Neural cell (in vitro differentiated cells): ENCODE results near the gene FMN2. TPM values are rescaled to one million over a fixed set of nuclear protein-coding genes. Genes with fewer than 3 reads are reported as not detected.

Source experiments
- H2AFZ ChIP-seq: fragments of 200-600, 300-800 bp; sonication (generic), shearing (Covaris generic); 2 replicates; pipeline ENCODE4 v1.6.0; 2014; ENCODE audit warnings: low read depth, mild to moderate bottlenecking, antibody characterized with exemption, low read length, moderate library complexity
- H3F3A ChIP-seq: fragments of 200-600 bp; shearing (Covaris generic); 2 replicates; pipeline ENCODE4 v1.6.1; 2016; ENCODE audit warnings: mild to moderate bottlenecking, moderate library complexity, mixed read lengths, antibody characterized with exemption, low read length; ENCODE audit not compliant: insufficient read depth, poor library complexity, severe bottlenecking
- H3K27ac ChIP-seq: fragments of 200-600, 300-800 bp; sonication (generic), shearing (Covaris generic); 2 replicates; pipeline ENCODE4 v1.5.1; 2014; ENCODE audit warnings: mild to moderate bottlenecking, low read length, moderate library complexity
- H3K27me3 ChIP-seq: fragments of 300-800, 200-600 bp; sonication (generic), shearing (Covaris generic); 2 replicates; pipeline ENCODE4 v1.6.0; 2014; ENCODE audit warnings: mild to moderate bottlenecking, low read depth, low read length, moderate library complexity; ENCODE audit not compliant: insufficient read depth
- H3K36me3 ChIP-seq: fragments of 300-800, 200-600 bp; sonication (generic), shearing (Covaris generic); 2 replicates; pipeline ENCODE4 v1.5.1; 2014; ENCODE audit warnings: mild to moderate bottlenecking, antibody characterized with exemption, low read length, moderate library complexity; ENCODE audit not compliant: insufficient read depth
- H3K4me2 ChIP-seq: fragments of 300-800, 200-600 bp; sonication (generic), shearing (Covaris generic); 2 replicates; pipeline ENCODE4 v1.6.0; 2014; ENCODE audit warnings: mild to moderate bottlenecking, low read length
- H3K4me3 ChIP-seq: fragments of 300-800, 200-600 bp; sonication (generic), shearing (Covaris generic); 2 replicates; pipeline ENCODE4 v1.5.1; 2014; ENCODE audit warnings: mild to moderate bottlenecking, low read length, moderate library complexity
- H3K79me2 ChIP-seq: fragments of 200-600 bp; shearing (Covaris generic); replicated peaks from 2 replicates; pipeline ENCODE4 v1.6.0; 2014; ENCODE audit warnings: mild to moderate bottlenecking, low read length, moderate library complexity; ENCODE audit not compliant: insufficient read depth
- H3K9ac ChIP-seq: fragments of 300-800, 200-600 bp; sonication (generic), shearing (Covaris generic); 2 replicates; pipeline ENCODE4 v1.6.1; 2016; ENCODE audit warnings: mild to moderate bottlenecking, low read length, mixed read lengths
- H3K9me2 ChIP-seq: fragments of 200-600 bp; shearing (Covaris generic); 2 replicates; pipeline ENCODE4 v1.6.1; 2016; ENCODE audit warnings: mild to moderate bottlenecking, low read length, mixed read lengths; ENCODE audit not compliant: insufficient read depth
- H3K9me3 ChIP-seq: fragments of 200-600, 300-800 bp; sonication (generic), shearing (Covaris generic); 2 replicates; pipeline ENCODE4 v1.6.1; 2016; ENCODE audit warnings: mild to moderate bottlenecking, mixed run types, low read length, moderate library complexity, mixed read lengths
- H4K20me1 ChIP-seq: fragments of 200-600 bp; shearing (Covaris generic); 2 replicates; pipeline ENCODE4 v1.6.1; 2016; ENCODE audit warnings: mild to moderate bottlenecking, mixed run types; ENCODE audit not compliant: insufficient read depth
- EP300 ChIP-seq: fragments of 450-650 bp; conservative IDR thresholded peaks from 2 replicates; pipeline ENCODE4 v1.6.1; 2014; ENCODE audit warnings: antibody characterized with exemption, mild to moderate bottlenecking, moderate library complexity; ENCODE audit not compliant: poor library complexity, severe bottlenecking
- EZH2 ChIP-seq: fragments of 200-600, 300-800 bp; shearing (Covaris generic), sonication (generic); IDR thresholded peaks from 2 replicates; pipeline ENCODE4 v1.6.1; 2014; ENCODE audit warnings: antibody characterized with exemption, low read length, borderline replicate concordance, mild to moderate bottlenecking; ENCODE audit not compliant: insufficient read depth, poor library complexity, severe bottlenecking
- MXI1 ChIP-seq: fragments of 450-650 bp; conservative IDR thresholded peaks from 2 replicates; pipeline ENCODE4 v1.6.1; 2014; ENCODE audit warnings: antibody characterized with exemption, mild to moderate bottlenecking; ENCODE audit not compliant: poor library complexity, severe bottlenecking
- POLR2AphosphoS5 ChIP-seq: IDR thresholded peaks from 2 replicates; pipeline ENCODE4 v1.6.1; 2012
- RAD21 ChIP-seq: fragments of 450-650 bp; conservative IDR thresholded peaks from 2 replicates; pipeline ENCODE4 v1.6.1; 2014; ENCODE audit warnings: antibody characterized with exemption, mild to moderate bottlenecking, moderate library complexity
- SMC3 ChIP-seq: fragments of 450-650 bp; conservative IDR thresholded peaks from 2 replicates; pipeline ENCODE4 v1.6.1; 2014; ENCODE audit warnings: antibody characterized with exemption, mild to moderate bottlenecking, moderate library complexity; ENCODE audit not compliant: poor library complexity
- TAF1 ChIP-seq: IDR thresholded peaks from 2 replicates; pipeline ENCODE4 v1.6.1; 2012; ENCODE audit warnings: low read depth
- polyA plus RNA-seq: library from polyadenylated mRNA; depleted of rRNA; stranded (reverse); fragments of >200 nt; gene quantifications from 2 replicates; pipeline ENCODE4 v1.2.3, GENCODE V29; 2014
- TF ChIP-seq, protein P1 (sequence below): IDR thresholded peaks from 2 replicates; pipeline ENCODE4 v1.6.1; 2012; ENCODE audit warnings: borderline replicate concordance
- TF ChIP-seq, protein P2 (sequence below): fragments of 450-650 bp; IDR thresholded peaks from 2 replicates; pipeline ENCODE4 v1.5.1; 2014; ENCODE audit warnings: antibody characterized with exemption, mild to moderate bottlenecking, moderate library complexity; ENCODE audit not compliant: poor library complexity, severe bottlenecking

Gene FMN2
- polyA plus RNA-seq, 1 donor from 2014 or later, result 23.9 TPM

DNA sequence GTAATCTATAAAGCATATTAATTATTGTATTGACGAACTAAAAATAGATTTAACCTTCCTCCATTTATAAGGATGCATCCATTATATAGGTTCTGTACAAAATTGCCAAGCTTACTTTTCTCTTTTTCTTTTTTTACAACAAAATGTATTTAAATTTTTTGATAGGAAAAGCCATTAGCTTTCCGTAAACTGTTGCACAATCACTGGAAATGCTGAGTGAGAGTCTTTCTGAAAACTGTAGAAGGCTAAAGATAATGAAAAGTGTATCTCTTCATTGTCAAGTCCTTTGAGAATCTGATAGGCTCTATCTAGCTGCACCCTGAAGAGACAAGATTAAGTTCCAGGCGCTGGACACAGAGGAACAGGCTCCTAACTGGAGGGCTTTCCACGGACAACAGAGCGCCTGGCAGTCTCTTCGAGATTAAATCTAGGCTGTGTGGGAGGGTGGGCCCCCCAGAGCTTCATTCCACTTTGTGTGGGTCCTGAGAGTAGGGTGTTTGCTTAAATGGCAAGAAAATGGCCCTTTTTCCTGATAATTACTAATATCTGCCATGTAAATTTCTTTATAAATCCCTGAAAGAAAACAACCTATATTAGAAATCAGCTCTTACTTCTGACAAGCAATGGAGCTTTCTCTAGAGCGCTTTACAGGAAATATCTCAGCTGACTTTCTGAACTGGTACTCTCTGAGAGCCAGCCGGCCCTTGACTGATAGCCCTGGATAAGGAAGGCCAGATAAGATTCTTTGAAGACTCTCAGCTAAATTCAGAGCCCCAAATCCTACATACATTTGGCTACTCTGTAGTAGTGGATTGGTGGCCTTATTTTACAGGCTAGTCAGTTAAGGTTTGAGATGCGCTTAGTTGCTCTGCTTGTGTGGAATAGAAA is 108.3 kb downstream of the FMN2 start:
- H3K79me2 ChIP-seq, result no peaks in the 10 kb centered on the region
- H3K9me3 ChIP-seq, result peaks cover 4% of the 10 kb centered on the region
- no peak overlapping the region for H3K4me2 ChIP-seq
- H3K9me2 ChIP-seq, result no peaks in the 10 kb centered on the region
- no peaks in the 10 kb centered on the region for H4K20me1 ChIP-seq
- no peaks in the 10 kb centered on the region for H3K27me3 ChIP-seq
- TF ChIP-seq POLR2AphosphoS5 (no peak), EP300 (no peak), TAF1 (no peak), RAD21 (no peak), EZH2 (no peak)
- TF ChIP-seq, protein P1, sequence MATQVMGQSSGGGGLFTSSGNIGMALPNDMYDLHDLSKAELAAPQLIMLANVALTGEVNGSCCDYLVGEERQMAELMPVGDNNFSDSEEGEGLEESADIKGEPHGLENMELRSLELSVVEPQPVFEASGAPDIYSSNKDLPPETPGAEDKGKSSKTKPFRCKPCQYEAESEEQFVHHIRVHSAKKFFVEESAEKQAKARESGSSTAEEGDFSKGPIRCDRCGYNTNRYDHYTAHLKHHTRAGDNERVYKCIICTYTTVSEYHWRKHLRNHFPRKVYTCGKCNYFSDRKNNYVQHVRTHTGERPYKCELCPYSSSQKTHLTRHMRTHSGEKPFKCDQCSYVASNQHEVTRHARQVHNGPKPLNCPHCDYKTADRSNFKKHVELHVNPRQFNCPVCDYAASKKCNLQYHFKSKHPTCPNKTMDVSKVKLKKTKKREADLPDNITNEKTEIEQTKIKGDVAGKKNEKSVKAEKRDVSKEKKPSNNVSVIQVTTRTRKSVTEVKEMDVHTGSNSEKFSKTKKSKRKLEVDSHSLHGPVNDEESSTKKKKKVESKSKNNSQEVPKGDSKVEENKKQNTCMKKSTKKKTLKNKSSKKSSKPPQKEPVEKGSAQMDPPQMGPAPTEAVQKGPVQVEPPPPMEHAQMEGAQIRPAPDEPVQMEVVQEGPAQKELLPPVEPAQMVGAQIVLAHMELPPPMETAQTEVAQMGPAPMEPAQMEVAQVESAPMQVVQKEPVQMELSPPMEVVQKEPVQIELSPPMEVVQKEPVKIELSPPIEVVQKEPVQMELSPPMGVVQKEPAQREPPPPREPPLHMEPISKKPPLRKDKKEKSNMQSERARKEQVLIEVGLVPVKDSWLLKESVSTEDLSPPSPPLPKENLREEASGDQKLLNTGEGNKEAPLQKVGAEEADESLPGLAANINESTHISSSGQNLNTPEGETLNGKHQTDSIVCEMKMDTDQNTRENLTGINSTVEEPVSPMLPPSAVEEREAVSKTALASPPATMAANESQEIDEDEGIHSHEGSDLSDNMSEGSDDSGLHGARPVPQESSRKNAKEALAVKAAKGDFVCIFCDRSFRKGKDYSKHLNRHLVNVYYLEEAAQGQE, result no peak
- TF ChIP-seq, protein P2, sequence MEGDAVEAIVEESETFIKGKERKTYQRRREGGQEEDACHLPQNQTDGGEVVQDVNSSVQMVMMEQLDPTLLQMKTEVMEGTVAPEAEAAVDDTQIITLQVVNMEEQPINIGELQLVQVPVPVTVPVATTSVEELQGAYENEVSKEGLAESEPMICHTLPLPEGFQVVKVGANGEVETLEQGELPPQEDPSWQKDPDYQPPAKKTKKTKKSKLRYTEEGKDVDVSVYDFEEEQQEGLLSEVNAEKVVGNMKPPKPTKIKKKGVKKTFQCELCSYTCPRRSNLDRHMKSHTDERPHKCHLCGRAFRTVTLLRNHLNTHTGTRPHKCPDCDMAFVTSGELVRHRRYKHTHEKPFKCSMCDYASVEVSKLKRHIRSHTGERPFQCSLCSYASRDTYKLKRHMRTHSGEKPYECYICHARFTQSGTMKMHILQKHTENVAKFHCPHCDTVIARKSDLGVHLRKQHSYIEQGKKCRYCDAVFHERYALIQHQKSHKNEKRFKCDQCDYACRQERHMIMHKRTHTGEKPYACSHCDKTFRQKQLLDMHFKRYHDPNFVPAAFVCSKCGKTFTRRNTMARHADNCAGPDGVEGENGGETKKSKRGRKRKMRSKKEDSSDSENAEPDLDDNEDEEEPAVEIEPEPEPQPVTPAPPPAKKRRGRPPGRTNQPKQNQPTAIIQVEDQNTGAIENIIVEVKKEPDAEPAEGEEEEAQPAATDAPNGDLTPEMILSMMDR, result no peak
- H3F3A ChIP-seq, result no peaks in the 10 kb centered on the region
- H3K36me3 ChIP-seq, result no peaks in the 10 kb centered on the region
- H3K9ac ChIP-seq, result no peak overlapping the region
- no peak overlapping the region for H3K4me3 ChIP-seq
- no peak overlapping the region for H3K27ac ChIP-seq
- H2AFZ ChIP-seq, result no peak overlapping the region

DNA sequence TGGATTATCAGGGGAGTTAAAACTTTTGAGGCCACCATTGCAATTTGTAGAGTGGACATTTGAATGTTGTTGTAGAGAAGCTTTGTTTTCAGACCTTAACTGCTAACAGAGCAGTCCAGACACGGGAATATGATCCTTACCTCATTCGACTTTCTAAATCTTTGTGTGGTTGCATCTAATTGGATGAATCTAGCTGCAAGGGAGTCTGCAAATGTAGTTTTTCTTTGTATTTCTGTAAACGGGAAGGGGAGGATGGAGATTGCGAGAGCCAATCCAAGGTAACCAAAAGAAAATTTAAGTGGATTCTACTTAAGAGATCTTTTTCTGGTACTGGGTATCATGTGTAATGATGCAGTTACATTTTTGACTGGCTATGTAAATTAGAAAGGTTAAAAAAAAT is 110.2 kb downstream of the FMN2 start:
- Histone ChIP-seq H3K4me2 (no peak overlapping the region), H3F3A (no peaks in the 10 kb centered on the region), H4K20me1 (no peaks in the 10 kb centered on the region), H3K9me2 (no peaks in the 10 kb centered on the region), H3K27me3 (no peaks in the 10 kb centered on the region), H3K4me3 (no peak overlapping the region), H3K79me2 (no peaks in the 10 kb centered on the region), H3K9me3 (peaks cover 4% of the 10 kb centered on the region), H2AFZ (no peak overlapping the region), H3K36me3 (no peaks in the 10 kb centered on the region), H3K27ac (no peak overlapping the region), H3K9ac (no peak overlapping the region)
- no peak for TF ChIP-seq SMC3
- no peak for TF ChIP-seq EZH2
- TF ChIP-seq MXI1, result no peak
- TF ChIP-seq RAD21, result no peak
- TF ChIP-seq POLR2AphosphoS5, result no peak
- no peak for TF ChIP-seq TAF1
- TF ChIP-seq, protein P2, result no peak
- TF ChIP-seq, protein P1, result no peak
- no peak for TF ChIP-seq EP300
